Measurements from ENCODE around the gene GRIP1.

GRIP1 gene

GRCh38 chr12:66694666-66695613 lies 16.1 kb upstream of the GRIP1 start:
- no peak overlapping the region for H3K4me3 ChIP-seq (ENCODE audit: low read depth, low read length)
- TF ChIP-seq CTCF (IDR thresholded peaks at IDR 0.05) = no peak

GRCh38 chr12:66693901-66694513 lies 15.1 kb upstream of the GRIP1 start:
- Histone ChIP-seq H3K27ac (no peak overlapping the region), H3K4me3 (ENCODE audit: low read depth, low read length) (no peak overlapping the region), H2AFZ (no peak overlapping the region), H3K79me2 (peaks cover 3% of the 10 kb centered on the region), H3K27me3 (ENCODE audit: control insufficient read depth, insufficient read depth, low read length) (no peaks in the 10 kb centered on the region), H3K4me1 (peaks cover 15% of the 10 kb centered on the region), H3K9me3 (ENCODE audit: control insufficient read depth, low read length) (no peaks in the 10 kb centered on the region), H3K36me3 (ENCODE audit: control insufficient read depth, insufficient read depth, low read length) (no peaks in the 10 kb centered on the region), H3K9ac (no peak overlapping the region), H3K4me2 (ENCODE audit: low read length) (no peak overlapping the region)
- peak; percentile 55 for TF ChIP-seq CTCF (IDR thresholded peaks at IDR 0.05)

More at GRCh38 chr12:66694666-66695613, 16.1 kb upstream of the GRIP1 start:
- Histone ChIP-seq H3K79me2 (no peaks in the 10 kb centered on the region), H3K36me3 (ENCODE audit: control insufficient read depth, insufficient read depth, low read length) (no peaks in the 10 kb centered on the region), H3K27me3 (ENCODE audit: control insufficient read depth, insufficient read depth, low read length) (no peaks in the 10 kb centered on the region), H2AFZ (peak overlapping the region; percentile 26), H3K9me3 (ENCODE audit: control insufficient read depth, low read length) (no peaks in the 10 kb centered on the region), H3K4me2 (ENCODE audit: low read length) (peak overlapping the region; percentile 20), H3K4me1 (peaks cover 15% of the 10 kb centered on the region), H3K9ac (no peak overlapping the region), H3K27ac (peak overlapping the region; percentile 33)

GRCh38 chr12:66692986-66693385 lies 14.1 kb upstream of the GRIP1 start:
- Histone ChIP-seq H3K9me3 (ENCODE audit: control insufficient read depth, low read length) (no peaks in the 10 kb centered on the region), H3K27me3 (ENCODE audit: control insufficient read depth, insufficient read depth, low read length) (no peaks in the 10 kb centered on the region), H3K9ac (no peak overlapping the region)

GRCh38 chr12:66692170-66692569 lies 13.3 kb upstream of the GRIP1 start:
- peaks cover 14% of the 10 kb centered on the region for H3K79me2 ChIP-seq
- no peak overlapping the region for H3K4me3 ChIP-seq (ENCODE audit: low read depth, low read length)
- H3K4me2 ChIP-seq (ENCODE audit: low read length) = no peak overlapping the region
- H3K27ac ChIP-seq = no peak overlapping the region
- H3K9me3 ChIP-seq (ENCODE audit: control insufficient read depth, low read length) = no peaks in the 10 kb centered on the region
- peaks cover 15% of the 10 kb centered on the region for H3K4me1 ChIP-seq
- H3K27me3 ChIP-seq (ENCODE audit: control insufficient read depth, insufficient read depth, low read length) = no peaks in the 10 kb centered on the region
- H3K9ac ChIP-seq = no peak overlapping the region
- no peak overlapping the region for H2AFZ ChIP-seq
- no peaks in the 10 kb centered on the region for H3K36me3 ChIP-seq (ENCODE audit: control insufficient read depth, insufficient read depth, low read length)
- TF ChIP-seq CTCF (IDR thresholded peaks at IDR 0.05) = no peak

More at GRCh38 chr12:66692986-66693385, 14.1 kb upstream of the GRIP1 start:
- Histone ChIP-seq H2AFZ (no peak overlapping the region), H3K4me2 (ENCODE audit: low read length) (no peak overlapping the region), H3K36me3 (ENCODE audit: control insufficient read depth, insufficient read depth, low read length) (no peaks in the 10 kb centered on the region), H3K4me1 (peaks cover 15% of the 10 kb centered on the region), H3K79me2 (peaks cover 12% of the 10 kb centered on the region), H3K4me3 (ENCODE audit: low read depth, low read length) (no peak overlapping the region), H3K27ac (no peak overlapping the region)
- TF ChIP-seq CTCF (IDR thresholded peaks at IDR 0.05) = no peak

All from parathyroid adenoma (tissue), 2 donors.